Loucy (cell line): ENCODE measurements around the gene C12orf43.
A peak's percentile ranks its signal among the peaks of the same experiment; 100 is the strongest.

Experiments used
- H2AFZ ChIP-seq: fragments of 200-600 bp; sonication (generic); 2 replicates; pipeline ENCODE4 v1.6.0; 2016; ENCODE audit warnings: antibody characterized with exemption, mild to moderate bottlenecking, low read length, moderate library complexity
- H3F3A ChIP-seq: fragments of 200-600 bp; 2 replicates; pipeline ENCODE4 v1.6.0; 2016; ENCODE audit warnings: antibody characterized with exemption, low read depth, mild to moderate bottlenecking
- H3K27me3 ChIP-seq: fragments of 200-600 bp; sonication (generic); 2 replicates; pipeline ENCODE4 v1.6.1; 2014; ENCODE audit warnings: low read length, mild to moderate bottlenecking; ENCODE audit not compliant: insufficient read depth, poor library complexity, severe bottlenecking
- H3K36me3 ChIP-seq: fragments of 200-600 bp; sonication (generic); 2 replicates; pipeline ENCODE4 v1.6.1; 2016; ENCODE audit warnings: low read length; ENCODE audit not compliant: insufficient read depth
- H3K4me1 ChIP-seq: fragments of 200-600 bp; sonication (generic); 2 replicates; pipeline ENCODE4 v1.5.1; 2014; ENCODE audit warnings: low read length, mild to moderate bottlenecking; ENCODE audit not compliant: insufficient read depth, poor library complexity, severe bottlenecking
- H3K4me2 ChIP-seq: fragments of 200-600 bp; sonication (generic); 2 replicates; pipeline ENCODE4 v1.6.0; 2014; ENCODE audit warnings: antibody characterized with exemption, low read length, low read depth, mild to moderate bottlenecking; ENCODE audit not compliant: poor library complexity, severe bottlenecking
- H3K4me3 ChIP-seq: fragments of 200-600 bp; sonication (generic); 2 replicates; pipeline ENCODE4 v1.5.1; 2014; ENCODE audit warnings: low read length, mild to moderate bottlenecking, mixed read lengths; ENCODE audit not compliant: poor library complexity, severe bottlenecking
- H3K79me2 ChIP-seq: fragments of 200-600 bp; sonication (generic); 2 replicates; pipeline ENCODE4 v1.6.1; 2014; ENCODE audit warnings: low read length; ENCODE audit not compliant: insufficient read depth
- H3K9ac ChIP-seq: fragments of 200-600 bp; sonication (generic); 2 replicates; pipeline ENCODE4 v1.6.0; 2014; ENCODE audit warnings: mild to moderate bottlenecking, low read depth, low read length, moderate library complexity; ENCODE audit not compliant: poor library complexity, severe bottlenecking
- H3K9me2 ChIP-seq: fragments of 200-600 bp; sonication (generic); replicated peaks from 2 replicates; pipeline ENCODE4 v1.6.1; 2016; ENCODE audit warnings: low read depth, low read length, mixed read lengths
- H3K9me3 ChIP-seq: fragments of 200-600 bp; sonication (generic); 2 replicates; pipeline ENCODE4 v1.6.1; 2014; ENCODE audit warnings: mild to moderate bottlenecking, antibody characterized with exemption, low read length, low read depth; ENCODE audit not compliant: insufficient read depth
- H4K20me1 ChIP-seq: fragments of 200-600 bp; sonication (generic); 2 replicates; pipeline ENCODE4 v1.6.0; 2014; ENCODE audit warnings: antibody characterized with exemption, low read length, mild to moderate bottlenecking; ENCODE audit not compliant: insufficient read depth, poor library complexity, severe bottlenecking
- EZH2phosphoT487 ChIP-seq: fragments of 200-600 bp; IDR thresholded peaks from 2 replicates; pipeline ENCODE4 v1.6.1; 2018; ENCODE audit warnings: antibody characterized with exemption, mild to moderate bottlenecking, moderate library complexity, borderline replicate concordance
- TF ChIP-seq, protein P1 (sequence below): fragments of 200-600 bp; sonication (generic); conservative IDR thresholded peaks from 2 replicates; pipeline ENCODE4 v1.5.1; 2014; ENCODE audit warnings: mild to moderate bottlenecking, antibody characterized with exemption, low read length

The C12orf43 gene

DNA sequence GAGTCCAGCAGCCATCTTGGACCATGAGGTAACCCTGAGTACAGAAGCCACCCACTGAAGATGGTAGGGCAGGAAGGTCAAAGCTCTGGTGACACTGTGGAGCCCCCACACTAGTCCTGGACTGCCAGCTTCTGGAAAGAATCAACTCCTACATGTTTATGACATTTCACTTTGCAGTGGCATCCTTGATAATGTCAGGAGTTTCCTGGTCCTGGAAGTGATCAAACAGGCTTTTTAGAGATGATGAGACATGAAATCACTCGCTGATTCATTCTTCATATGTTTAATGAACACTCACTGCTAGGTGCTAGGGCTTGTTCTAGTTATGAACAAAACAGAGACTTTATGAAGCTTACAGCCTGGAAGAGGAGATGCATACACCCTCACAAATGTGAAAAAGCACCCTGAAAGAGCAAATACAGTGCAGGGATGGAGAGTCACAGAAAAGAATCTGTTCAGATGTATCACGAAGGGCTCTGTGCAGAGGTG, 53.7 kb downstream of the C12orf43 start:
- H3K27me3 ChIP-seq = no peaks in the 10 kb centered on the region
- H4K20me1 ChIP-seq = no peaks in the 10 kb centered on the region
- no peak overlapping the region for H3K4me3 ChIP-seq
- peaks cover 45% of the 10 kb centered on the region for H3K4me1 ChIP-seq
- no peak overlapping the region for H3K4me2 ChIP-seq
- no peaks in the 10 kb centered on the region for H3K9me3 ChIP-seq
- no peaks in the 10 kb centered on the region for H3K36me3 ChIP-seq
- H3K9me2 ChIP-seq = no peaks in the 10 kb centered on the region
- H3K79me2 ChIP-seq = no peaks in the 10 kb centered on the region
- H2AFZ ChIP-seq = no peak overlapping the region
- no peak for TF ChIP-seq EZH2phosphoT487
- TF ChIP-seq, protein P1, sequence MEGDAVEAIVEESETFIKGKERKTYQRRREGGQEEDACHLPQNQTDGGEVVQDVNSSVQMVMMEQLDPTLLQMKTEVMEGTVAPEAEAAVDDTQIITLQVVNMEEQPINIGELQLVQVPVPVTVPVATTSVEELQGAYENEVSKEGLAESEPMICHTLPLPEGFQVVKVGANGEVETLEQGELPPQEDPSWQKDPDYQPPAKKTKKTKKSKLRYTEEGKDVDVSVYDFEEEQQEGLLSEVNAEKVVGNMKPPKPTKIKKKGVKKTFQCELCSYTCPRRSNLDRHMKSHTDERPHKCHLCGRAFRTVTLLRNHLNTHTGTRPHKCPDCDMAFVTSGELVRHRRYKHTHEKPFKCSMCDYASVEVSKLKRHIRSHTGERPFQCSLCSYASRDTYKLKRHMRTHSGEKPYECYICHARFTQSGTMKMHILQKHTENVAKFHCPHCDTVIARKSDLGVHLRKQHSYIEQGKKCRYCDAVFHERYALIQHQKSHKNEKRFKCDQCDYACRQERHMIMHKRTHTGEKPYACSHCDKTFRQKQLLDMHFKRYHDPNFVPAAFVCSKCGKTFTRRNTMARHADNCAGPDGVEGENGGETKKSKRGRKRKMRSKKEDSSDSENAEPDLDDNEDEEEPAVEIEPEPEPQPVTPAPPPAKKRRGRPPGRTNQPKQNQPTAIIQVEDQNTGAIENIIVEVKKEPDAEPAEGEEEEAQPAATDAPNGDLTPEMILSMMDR = no peak
- no peak overlapping the region for H3K9ac ChIP-seq
- peaks cover 5% of the 10 kb centered on the region; the same call in 1 of the 2 replicates for H3F3A ChIP-seq

DNA sequence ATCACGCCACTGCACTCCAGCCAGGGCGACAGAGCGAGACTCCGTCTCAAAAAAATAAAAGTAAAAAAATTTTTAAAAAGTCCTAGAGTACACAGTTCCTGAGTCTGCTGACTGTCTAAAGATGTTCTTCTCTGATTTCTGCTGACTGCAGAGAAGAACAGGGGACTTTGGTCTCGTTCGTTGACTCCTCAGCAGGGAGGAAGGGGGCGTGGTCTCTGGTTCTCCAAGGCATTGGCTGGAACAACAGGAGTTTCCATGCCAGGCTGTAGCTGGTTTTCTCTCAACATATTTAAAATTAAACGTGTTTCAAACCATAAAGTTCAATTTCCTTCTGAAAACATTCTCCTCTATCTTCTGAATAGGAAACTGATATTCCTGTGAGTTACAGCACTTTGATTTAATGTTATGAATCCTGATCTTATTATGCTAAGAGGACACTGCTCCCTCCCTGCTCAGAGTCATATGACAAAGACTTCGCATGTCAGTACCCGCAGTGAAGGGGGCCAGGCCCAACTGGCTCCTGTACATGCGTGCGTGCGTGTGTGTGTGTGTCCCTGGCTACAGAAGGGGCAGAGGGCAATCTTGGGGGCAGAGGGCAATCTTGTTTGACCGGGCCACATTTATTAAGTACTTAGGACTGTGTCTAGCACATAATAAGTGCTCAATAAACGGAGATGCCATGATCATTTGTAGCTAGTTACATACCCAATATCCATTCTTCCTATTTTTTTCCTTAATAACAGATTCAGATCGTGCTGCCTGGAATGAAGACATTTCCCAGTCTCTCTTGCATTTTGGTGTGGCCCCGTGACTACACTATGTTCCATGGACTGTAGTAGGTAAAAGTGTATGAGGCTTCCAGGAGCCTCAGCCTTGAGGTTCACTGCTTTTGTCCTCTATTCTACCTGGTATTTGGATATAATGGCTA, 54.4 kb downstream of the C12orf43 start:
- Histone ChIP-seq H3K4me2 (peak overlapping the region; percentile 33), H3K9me3 (no peaks in the 10 kb centered on the region), H3K9ac (no peak overlapping the region), H3K4me1 (peaks cover 52% of the 10 kb centered on the region), H3K4me3 (no peak overlapping the region), H3K79me2 (no peaks in the 10 kb centered on the region), H3K9me2 (no peaks in the 10 kb centered on the region), H3K27me3 (no peaks in the 10 kb centered on the region), H3K36me3 (no peaks in the 10 kb centered on the region), H3F3A (peaks cover 5% of the 10 kb centered on the region; the same call in 1 of the 2 replicates), H2AFZ (no peak overlapping the region; the same call in 1 of the 2 replicates), H4K20me1 (no peaks in the 10 kb centered on the region)
- no peak for TF ChIP-seq EZH2phosphoT487
- TF ChIP-seq, protein P1 = no peak

DNA sequence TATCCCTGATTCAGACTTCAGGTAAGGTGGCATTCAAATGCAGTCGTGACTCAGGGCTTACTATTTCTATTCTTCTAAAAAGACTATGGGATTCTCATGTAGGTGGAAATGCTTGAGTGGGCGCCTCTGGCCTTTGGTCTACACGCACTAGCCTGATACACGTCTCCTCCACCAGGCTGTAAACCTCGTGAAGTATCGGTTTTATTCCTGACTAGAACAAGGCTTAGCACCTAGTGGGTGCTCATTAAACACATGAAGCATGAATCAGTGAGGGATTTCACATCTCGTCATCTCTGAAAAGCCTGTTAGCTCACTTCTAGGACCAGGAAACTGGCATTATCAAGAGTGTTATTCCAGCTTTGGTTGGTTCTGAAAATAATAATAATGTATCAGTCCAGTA, 55.6 kb downstream of the C12orf43 start:
- H3K4me2 ChIP-seq = peak overlapping the region; percentile 82
- no peak overlapping the region for H3K4me3 ChIP-seq

More for the DNA sequence above, 55.6 kb downstream of the C12orf43 start:
- Histone ChIP-seq H3K4me1 (peaks cover 58% of the 10 kb centered on the region), H2AFZ (no peak overlapping the region), H3F3A (peaks cover 5% of the 10 kb centered on the region; the same call in 1 of the 2 replicates), H3K9me2 (no peaks in the 10 kb centered on the region), H3K36me3 (no peaks in the 10 kb centered on the region), H4K20me1 (no peaks in the 10 kb centered on the region), H3K27me3 (no peaks in the 10 kb centered on the region), H3K9me3 (no peaks in the 10 kb centered on the region), H3K9ac (peak overlapping the region; percentile 42), H3K79me2 (no peaks in the 10 kb centered on the region)
- TF ChIP-seq EZH2phosphoT487 = no peak
